HG03045 (cell line): ENCODE results near the gene RASL10A.

Experiments
- ATAC-seq: cut with Tn5 transposase; IDR thresholded peaks from one replicate; pipeline ENCODE4 v1.9.1; 2021; ENCODE audit warnings: mild to moderate bottlenecking, moderate library complexity; ENCODE audit not compliant: unreplicated experiment

RASL10A gene

GRCh38 chr22:29339381-29340235 lies 24.1 kb upstream of the RASL10A start:
- no peak for ATAC-seq

GRCh38 chr22:29338398-29338797 lies 22.9 kb upstream of the RASL10A start:
- no peak for ATAC-seq

GRCh38 chr22:29337631-29338284 lies 22.3 kb upstream of the RASL10A start:
- no peak for ATAC-seq

- ATAC-seq: no peak
Measured at GRCh38 chr22:29336751-29337490, 21.4 kb upstream of the RASL10A start.

GRCh38 chr22:29335656-29336055 lies 20.2 kb upstream of the RASL10A start:
- ATAC-seq: no peak

GRCh38 chr22:29334696-29335344 lies 19.3 kb upstream of the RASL10A start:
- no peak for ATAC-seq

- ATAC-seq: no peak
Measured at GRCh38 chr22:29334148-29334547, 18.7 kb upstream of the RASL10A start.

GRCh38 chr22:29332886-29333496 lies 17.5 kb upstream of the RASL10A start:
- no peak for ATAC-seq

- no peak for ATAC-seq
Measured at GRCh38 chr22:29331658-29332300, 16.3 kb upstream of the RASL10A start.

- no peak for ATAC-seq
Measured at GRCh38 chr22:29331213-29331612, 15.7 kb upstream of the RASL10A start.

- ATAC-seq: no peak
Measured at GRCh38 chr22:29330753-29331152, 15.3 kb upstream of the RASL10A start.

- no peak for ATAC-seq
Measured at GRCh38 chr22:29330291-29330690, 14.8 kb upstream of the RASL10A start.

GRCh38 chr22:29329581-29329980 lies 14.1 kb upstream of the RASL10A start:
- no peak for ATAC-seq

- no peak for ATAC-seq
Measured at GRCh38 chr22:29328566-29329500, 13.3 kb upstream of the RASL10A start.

- no peak for ATAC-seq
Measured at GRCh38 chr22:29328055-29328454, 12.6 kb upstream of the RASL10A start.

- no peak for ATAC-seq
Measured at GRCh38 chr22:29327089-29327764, 11.7 kb upstream of the RASL10A start.

- ATAC-seq: no peak
Measured at GRCh38 chr22:29326481-29326880, 11.0 kb upstream of the RASL10A start.

- ATAC-seq: no peak
Measured at GRCh38 chr22:29325785-29326315, 10.4 kb upstream of the RASL10A start.
